SK-N-SH (cell line): ENCODE measurements around the gene ALAS2.

ENCODE experiments used
- CHD2 ChIP-seq: fragments of 150-350 bp; IDR thresholded peaks from 2 replicates; pipeline ENCODE4 v1.6.1; 2018; ENCODE audit warnings: low read length; ENCODE audit not compliant: partially characterized antibody
- CTCF ChIP-seq: fragments of 200-600 bp; sonication (generic); IDR thresholded peaks from 2 replicates; pipeline ENCODE4 v1.6.1; 2017; ENCODE audit warnings: antibody characterized with exemption, mild to moderate bottlenecking, moderate library complexity
- EZH2phosphoT487 ChIP-seq: fragments of 200-600 bp; sonication (generic); IDR thresholded peaks from 2 replicates; pipeline ENCODE4 v1.6.1; 2017; ENCODE audit warnings: low read depth, mixed run types, mild to moderate bottlenecking, antibody characterized with exemption, moderate library complexity, borderline replicate concordance
- MXI1 ChIP-seq: IDR thresholded peaks from 2 replicates; pipeline ENCODE4 v1.6.1; 2012; ENCODE audit warnings: mild to moderate bottlenecking, low read depth, low read length, improper control_type of control experiment

GRCh38 chrX:55074851-55075467, 44.2 kb upstream of the ALAS2 start, which contains the start of gene PAGE2B:
- TF ChIP-seq CTCF (no peak), CHD2 (no peak), EZH2phosphoT487 (no peak), MXI1 (no peak)
